GM12801 (cell line): ENCODE data around the gene PTPN21.

ENCODE experiments used
- TF ChIP-seq, protein P1 (sequence below): IDR thresholded peaks from one replicate; pipeline ENCODE4 v1.5.1; 2011; ENCODE audit warnings: control low read depth; ENCODE audit not compliant: insufficient read length; ENCODE audit errors: extremely low read depth

PTPN21 gene

DNA sequence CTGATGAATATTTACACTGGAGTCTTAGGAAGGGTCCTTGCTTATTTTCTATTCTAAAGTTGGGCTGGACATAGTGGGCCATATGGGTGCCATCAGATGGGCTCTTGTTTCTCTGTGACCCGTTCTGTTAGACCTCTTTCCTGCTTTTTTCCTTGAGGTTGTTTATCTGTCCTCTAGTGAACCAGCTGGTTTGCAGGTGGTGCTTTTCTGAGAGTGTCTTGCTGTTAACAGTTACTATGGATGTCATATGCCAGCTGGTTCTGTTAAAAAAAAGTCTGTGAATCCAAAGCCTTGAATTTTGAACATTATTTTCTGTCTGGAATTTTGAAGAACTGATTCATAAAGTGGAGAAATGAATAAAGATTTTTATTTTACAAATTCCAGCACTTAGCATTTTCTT lies 37.2 kb upstream of the PTPN21 start:
- TF ChIP-seq, protein P1, sequence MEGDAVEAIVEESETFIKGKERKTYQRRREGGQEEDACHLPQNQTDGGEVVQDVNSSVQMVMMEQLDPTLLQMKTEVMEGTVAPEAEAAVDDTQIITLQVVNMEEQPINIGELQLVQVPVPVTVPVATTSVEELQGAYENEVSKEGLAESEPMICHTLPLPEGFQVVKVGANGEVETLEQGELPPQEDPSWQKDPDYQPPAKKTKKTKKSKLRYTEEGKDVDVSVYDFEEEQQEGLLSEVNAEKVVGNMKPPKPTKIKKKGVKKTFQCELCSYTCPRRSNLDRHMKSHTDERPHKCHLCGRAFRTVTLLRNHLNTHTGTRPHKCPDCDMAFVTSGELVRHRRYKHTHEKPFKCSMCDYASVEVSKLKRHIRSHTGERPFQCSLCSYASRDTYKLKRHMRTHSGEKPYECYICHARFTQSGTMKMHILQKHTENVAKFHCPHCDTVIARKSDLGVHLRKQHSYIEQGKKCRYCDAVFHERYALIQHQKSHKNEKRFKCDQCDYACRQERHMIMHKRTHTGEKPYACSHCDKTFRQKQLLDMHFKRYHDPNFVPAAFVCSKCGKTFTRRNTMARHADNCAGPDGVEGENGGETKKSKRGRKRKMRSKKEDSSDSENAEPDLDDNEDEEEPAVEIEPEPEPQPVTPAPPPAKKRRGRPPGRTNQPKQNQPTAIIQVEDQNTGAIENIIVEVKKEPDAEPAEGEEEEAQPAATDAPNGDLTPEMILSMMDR: no peak

DNA sequence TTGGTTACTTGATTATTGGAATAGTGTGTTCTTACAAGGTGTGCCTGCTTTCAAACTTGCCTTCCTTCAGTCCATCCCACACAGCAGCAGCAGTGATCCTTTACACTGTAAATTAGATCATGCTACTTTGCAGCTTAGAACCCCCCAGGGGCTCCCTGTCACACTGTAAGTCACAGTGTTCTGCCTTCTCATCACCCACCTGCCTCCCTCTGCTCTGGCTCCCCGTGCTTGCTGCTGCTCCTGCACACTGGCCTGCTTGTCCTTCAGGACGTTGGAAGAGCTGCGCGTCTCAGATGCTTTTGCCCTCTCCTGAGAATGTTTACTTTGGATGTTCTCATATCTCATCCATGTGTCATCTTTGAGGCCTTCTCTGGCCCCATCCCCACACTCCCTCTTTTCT lies 35.4 kb upstream of the PTPN21 start:
- TF ChIP-seq, protein P1: no peak

DNA sequence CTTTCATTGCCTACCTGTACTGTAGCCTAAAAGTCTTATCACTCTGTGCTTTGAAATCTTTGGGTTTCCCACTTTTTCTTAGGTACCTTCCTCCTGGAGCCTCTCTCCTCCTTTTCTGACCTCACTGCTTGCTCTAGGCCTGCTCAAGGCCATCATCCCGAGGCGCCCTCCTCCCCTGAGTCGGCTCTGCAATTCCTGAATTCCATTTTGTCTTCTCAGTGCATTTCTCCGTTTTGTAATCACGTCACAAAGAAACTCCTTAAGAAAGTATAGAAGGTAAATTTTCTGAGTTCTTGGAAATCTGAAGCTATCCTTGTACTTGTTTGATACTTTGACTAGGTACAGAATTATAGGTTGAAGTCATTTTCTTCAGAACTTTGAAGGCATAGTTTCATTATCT lies 33.3 kb upstream of the PTPN21 start:
- TF ChIP-seq, protein P1: no peak

DNA sequence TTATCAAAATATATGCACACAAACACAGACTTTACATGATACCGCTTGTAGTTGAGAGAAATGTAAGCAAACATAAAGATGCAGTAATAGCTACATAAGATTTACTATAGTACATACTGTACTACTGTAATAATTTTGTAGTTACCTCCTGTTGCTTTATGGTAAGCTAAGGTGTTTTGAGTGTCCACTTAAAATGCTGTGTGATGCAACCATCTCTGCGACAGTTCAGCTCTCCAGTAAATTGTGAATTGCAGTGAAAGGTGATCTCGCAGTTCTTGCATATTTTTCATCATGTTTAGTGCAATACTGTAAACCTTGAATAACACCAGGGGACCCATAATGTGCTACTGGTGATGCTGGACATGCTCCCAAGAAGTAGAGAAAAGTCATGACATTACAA lies 29.6 kb upstream of the PTPN21 start:
- TF ChIP-seq, protein P1: no peak

DNA sequence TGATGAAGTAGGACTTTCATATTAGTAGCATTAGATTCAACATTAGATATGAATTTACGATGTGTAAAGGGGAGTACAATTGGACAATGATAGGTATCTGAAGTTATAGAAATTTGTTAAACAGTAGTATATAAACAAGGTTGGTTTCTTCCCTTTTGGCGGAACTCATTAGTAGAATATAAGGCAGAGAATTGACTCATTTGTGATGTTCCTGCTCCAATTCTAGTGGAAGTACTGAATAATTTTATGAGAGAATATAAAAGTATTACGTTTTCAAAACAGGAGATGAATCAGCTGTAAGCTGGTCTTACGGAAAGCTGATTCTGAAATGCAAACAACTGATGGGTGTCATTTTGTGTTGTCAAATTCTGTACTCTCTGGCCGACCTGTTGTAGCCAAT lies 21.4 kb upstream of the PTPN21 start:
- TF ChIP-seq, protein P1: no peak

DNA sequence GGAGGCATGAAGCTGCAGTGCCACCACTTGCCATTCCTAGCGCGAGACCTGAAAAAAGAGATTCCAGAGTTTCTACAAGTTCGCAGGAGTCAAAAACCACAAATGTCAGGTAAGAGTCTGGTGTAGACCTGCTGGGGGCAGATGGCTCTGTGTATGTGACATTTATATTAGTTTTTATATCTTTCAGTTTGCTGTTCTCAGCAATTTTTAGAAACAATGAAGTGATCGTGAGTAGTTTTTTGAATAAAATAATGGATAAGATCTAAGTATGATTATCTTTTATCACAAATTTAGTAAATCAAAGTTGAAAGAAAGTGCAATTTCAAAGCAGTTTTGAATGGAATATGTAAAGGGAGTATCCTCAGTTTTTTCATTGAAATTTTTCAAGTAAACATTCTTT lies 17.3 kb upstream of the PTPN21 start:
- TF ChIP-seq, protein P1: no peak

DNA sequence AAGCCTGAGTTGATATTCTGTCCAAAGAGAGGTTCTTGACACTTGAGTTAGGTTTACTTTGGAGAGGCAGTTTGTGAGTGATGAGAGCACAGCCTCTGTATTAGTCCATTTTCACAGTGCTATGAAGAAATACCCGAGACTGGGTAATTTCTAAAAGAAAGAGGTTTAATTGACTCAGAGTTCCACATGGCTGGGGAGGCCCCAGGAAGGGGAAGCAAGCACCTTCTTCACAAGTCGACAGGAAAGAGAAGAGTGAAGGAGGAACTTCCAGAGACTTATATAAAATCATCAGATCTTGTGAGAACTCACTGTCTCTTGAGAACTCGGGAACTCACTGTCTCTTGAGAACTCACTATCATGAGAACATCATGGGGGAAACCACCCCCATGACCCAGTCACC lies 13.4 kb upstream of the PTPN21 start:
- TF ChIP-seq, protein P1: no peak

DNA sequence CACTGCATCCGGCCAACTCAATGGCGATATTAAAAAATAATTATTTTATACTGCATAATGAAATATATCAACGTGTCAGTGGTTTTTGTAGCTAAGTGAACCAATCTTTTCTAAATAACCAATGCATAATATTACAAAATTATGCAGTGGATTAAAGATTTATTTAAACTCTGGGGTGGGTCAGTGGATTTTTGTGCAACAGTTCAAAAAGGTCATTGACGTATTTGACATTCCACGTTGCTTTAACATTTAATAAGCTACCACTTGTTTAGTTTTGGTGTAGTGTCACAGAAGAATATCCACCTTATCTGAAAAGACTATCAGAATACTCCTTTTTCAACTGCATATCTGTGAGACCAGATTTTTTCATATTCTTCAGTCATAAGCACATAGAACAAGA lies 10.6 kb upstream of the PTPN21 start:
- TF ChIP-seq, protein P1: no peak
